HepG2 (cell line): ENCODE data around the gene GRIK2.

Experiments used
- ARID2 ChIP-seq: sonication (generic); formaldehyde crosslinking; IDR thresholded peaks from 2 replicates; pipeline ENCODE4 v1.8.1; 2022; ENCODE audit warnings: mild to moderate bottlenecking, missing genetic modification reagents, borderline replicate concordance
- CTCF ChIP-seq: sonication (generic); formaldehyde crosslinking; IDR thresholded peaks from 2 replicates; pipeline ENCODE4 v1.5.0; 2020; ENCODE audit warnings: mild to moderate bottlenecking, missing genetic modification reagents, moderate library complexity
- GABPA ChIP-seq, 2 experiments: IDR thresholded peaks; 2 replicates each; pipeline ENCODE4 v1.6.1; 2011 to 2016; ENCODE audit warnings: low read depth in 2 of 2, low read length in 1 of 2, missing biosample characterization in 1 of 2, missing genetic modification characterization in 1 of 2
- PBX2 ChIP-seq: IDR thresholded peaks from 2 replicates; pipeline ENCODE4 v1.6.1; 2016; ENCODE audit warnings: control low read depth
- PCBP2 ChIP-seq: fragments of 200-400 bp; formaldehyde crosslinking; optimal IDR thresholded peaks from 2 replicates; pipeline ENCODE3; 2018; ENCODE audit warnings: low read length, low read depth; ENCODE audit not compliant: poor library complexity, severe bottlenecking
- SP4 ChIP-seq: sonication (generic); formaldehyde crosslinking; IDR thresholded peaks from 2 replicates; pipeline ENCODE4 v1.8.1; 2023; ENCODE audit warnings: mild to moderate bottlenecking, missing genetic modification reagents
- SRF ChIP-seq: IDR thresholded peaks from 2 replicates; pipeline ENCODE4 v1.6.1; 2011; ENCODE audit warnings: mild to moderate bottlenecking, low read depth, low read length, moderate library complexity
- ZNF124 ChIP-seq: sonication (generic); formaldehyde crosslinking; IDR thresholded peaks from 2 replicates; pipeline ENCODE4 v1.4.0; 2020; ENCODE audit warnings: missing genetic modification reagents
- ZNF501 ChIP-seq: sonication (generic); formaldehyde crosslinking; IDR thresholded peaks from 2 replicates; pipeline ENCODE4 v1.5.1; 2020; ENCODE audit warnings: mild to moderate bottlenecking, moderate library complexity, missing genetic modification reagents
- ZSCAN29 ChIP-seq: sonication (generic); formaldehyde crosslinking; conservative IDR thresholded peaks from 2 replicates; pipeline ENCODE4 v1.4.0; 2020; ENCODE audit warnings: mild to moderate bottlenecking, missing genetic modification reagents

- TF ChIP-seq ZSCAN29 (CRISPR knock-in tag) (no peak), SRF (no peak), GABPA (IDR thresholded peaks at IDR 0.05; ENCODE audit: low read depth, low read length) (no peak), GABPA (CRISPR knock-in tag; IDR thresholded peaks at IDR 0.05; ENCODE audit: low read depth) (no peak), CTCF (CRISPR knock-in tag) (no peak), ZNF501 (CRISPR knock-in tag) (no peak), ARID2 (CRISPR knock-in tag) (no peak), PBX2 (no peak), ZNF124 (CRISPR knock-in tag) (no peak), SP4 (CRISPR knock-in tag) (no peak), PCBP2 (no peak)
Measured at GRCh38 chr6:101458336-101458735, 64.8 kb downstream of the GRIK2 start.
